Measurements from ENCODE around the gene BARX1. TPM values are rescaled to one million over a fixed set of nuclear protein-coding genes. Genes with fewer than 3 reads are reported as not detected.

BARX1 gene
- total RNA-seq, 1 donor from 2014 or later, result not detected

GRCh38 chr9:93960221-93960970, 5.2 kb upstream of the BARX1 start:
- no peak for TF ChIP-seq CTCF (IDR thresholded peaks at IDR 0.05; ENCODE audit: insufficient read depth, low read length, severe bottlenecking)
- peaks cover 57% of the 10 kb centered on the region for H3K27me3 ChIP-seq (ENCODE audit: control insufficient read depth, insufficient read depth, low read length)
- no peak for DNase-seq (ENCODE audit: low read depth)
- H3K4me3 ChIP-seq (ENCODE audit: low read depth, low read length), result no peak overlapping the region
- FAIRE-seq, result no peak
- H3K36me3 ChIP-seq (ENCODE audit: control insufficient read depth, insufficient read depth, low read length), result no peaks in the 10 kb centered on the region

DNA sequence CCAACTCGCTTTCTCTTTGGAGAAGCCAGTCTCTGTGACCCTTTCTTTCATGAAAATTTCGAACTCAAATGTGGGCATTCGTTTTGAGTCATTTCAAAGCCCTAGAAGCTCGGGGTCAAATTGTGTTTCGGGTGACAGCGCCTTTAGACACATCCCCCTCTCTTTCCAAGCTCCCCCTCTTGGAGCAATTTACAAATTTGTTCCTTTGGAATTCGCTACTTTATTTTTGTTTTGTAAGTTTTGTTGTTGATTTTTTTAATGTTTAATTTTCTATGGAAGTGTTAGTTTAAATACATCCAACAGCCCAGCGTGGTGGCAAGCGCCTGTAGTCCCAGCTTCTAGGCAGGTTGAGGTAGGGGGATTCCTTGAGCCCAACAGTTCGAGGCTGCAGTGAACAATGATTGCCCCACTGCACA, 4.6 kb upstream of the BARX1 start:
- DNase-seq (ENCODE audit: low read depth) (no peak), FAIRE-seq (no peak)
- no peak for TF ChIP-seq CTCF (IDR thresholded peaks at IDR 0.05; ENCODE audit: insufficient read depth, low read length, severe bottlenecking)
- H3K4me3 ChIP-seq (ENCODE audit: low read depth, low read length), result no peak overlapping the region
- no peaks in the 10 kb centered on the region for H3K36me3 ChIP-seq (ENCODE audit: control insufficient read depth, insufficient read depth, low read length)
- H3K27me3 ChIP-seq (ENCODE audit: control insufficient read depth, insufficient read depth, low read length), result peaks cover 58% of the 10 kb centered on the region

DNA sequence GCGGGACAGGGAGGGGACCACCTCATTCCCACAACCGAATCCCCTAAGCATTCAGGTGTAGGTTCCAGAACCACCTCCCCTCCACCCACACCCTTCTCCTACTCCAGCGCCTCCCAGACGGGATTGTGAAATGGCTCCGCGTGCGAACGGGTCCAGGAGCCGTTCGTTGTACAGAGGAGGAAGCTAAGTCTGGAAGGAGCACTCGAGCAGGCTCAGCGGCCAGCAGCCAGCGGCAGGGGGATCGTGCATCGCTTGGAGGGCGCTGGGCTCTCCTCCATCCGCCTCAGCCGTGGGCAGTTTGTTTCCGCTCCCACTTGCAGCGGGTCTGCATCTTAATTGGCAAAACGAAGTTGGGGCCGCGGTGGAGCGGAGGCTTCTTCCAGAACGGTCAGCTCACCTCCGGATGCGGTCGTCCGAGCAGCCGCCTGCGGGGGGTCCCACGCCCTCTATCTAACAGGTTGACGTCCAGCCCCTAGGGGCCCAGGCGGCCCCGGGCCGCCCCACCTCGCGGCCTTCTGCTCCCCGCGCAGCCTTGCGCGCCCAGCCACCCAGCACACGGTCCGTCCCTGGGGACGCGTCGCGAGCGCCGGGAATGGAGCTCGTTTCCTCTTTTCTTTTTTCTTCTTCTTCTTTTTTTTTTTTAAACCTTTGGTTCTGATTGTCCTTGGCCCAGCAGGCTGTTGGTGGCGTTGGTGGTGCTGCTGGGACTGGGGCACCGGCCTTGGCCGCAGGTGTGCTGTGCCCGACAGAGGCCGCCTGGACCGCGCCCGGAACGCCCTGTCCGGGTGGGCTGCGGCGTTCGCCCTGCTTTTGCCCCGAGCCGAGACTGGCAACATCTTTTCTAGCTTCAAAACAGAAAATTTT, 3.9 kb upstream of the BARX1 start:
- FAIRE-seq, result no peak
- H3K27me3 ChIP-seq (ENCODE audit: control insufficient read depth, insufficient read depth, low read length), result peaks cover 63% of the 10 kb centered on the region
- no peak overlapping the region for H3K4me3 ChIP-seq (ENCODE audit: low read depth, low read length)

GRCh38 chr9:93958121-93958818, 3.1 kb upstream of the BARX1 start:
- no peak for TF ChIP-seq CTCF (IDR thresholded peaks at IDR 0.05; ENCODE audit: insufficient read depth, low read length, severe bottlenecking)
- Histone ChIP-seq H3K27me3 (ENCODE audit: control insufficient read depth, insufficient read depth, low read length) (peaks cover 70% of the 10 kb centered on the region), H3K4me3 (ENCODE audit: low read depth, low read length) (no peak overlapping the region), H3K36me3 (ENCODE audit: control insufficient read depth, insufficient read depth, low read length) (no peaks in the 10 kb centered on the region)
- FAIRE-seq (no peak), DNase-seq (ENCODE audit: low read depth) (no peak)

More for the DNA sequence above, 3.9 kb upstream of the BARX1 start:
- H3K36me3 ChIP-seq (ENCODE audit: control insufficient read depth, insufficient read depth, low read length), result no peaks in the 10 kb centered on the region
- no peak for TF ChIP-seq CTCF (IDR thresholded peaks at IDR 0.05; ENCODE audit: insufficient read depth, low read length, severe bottlenecking)
- DNase-seq (ENCODE audit: low read depth), result no peak

DNA sequence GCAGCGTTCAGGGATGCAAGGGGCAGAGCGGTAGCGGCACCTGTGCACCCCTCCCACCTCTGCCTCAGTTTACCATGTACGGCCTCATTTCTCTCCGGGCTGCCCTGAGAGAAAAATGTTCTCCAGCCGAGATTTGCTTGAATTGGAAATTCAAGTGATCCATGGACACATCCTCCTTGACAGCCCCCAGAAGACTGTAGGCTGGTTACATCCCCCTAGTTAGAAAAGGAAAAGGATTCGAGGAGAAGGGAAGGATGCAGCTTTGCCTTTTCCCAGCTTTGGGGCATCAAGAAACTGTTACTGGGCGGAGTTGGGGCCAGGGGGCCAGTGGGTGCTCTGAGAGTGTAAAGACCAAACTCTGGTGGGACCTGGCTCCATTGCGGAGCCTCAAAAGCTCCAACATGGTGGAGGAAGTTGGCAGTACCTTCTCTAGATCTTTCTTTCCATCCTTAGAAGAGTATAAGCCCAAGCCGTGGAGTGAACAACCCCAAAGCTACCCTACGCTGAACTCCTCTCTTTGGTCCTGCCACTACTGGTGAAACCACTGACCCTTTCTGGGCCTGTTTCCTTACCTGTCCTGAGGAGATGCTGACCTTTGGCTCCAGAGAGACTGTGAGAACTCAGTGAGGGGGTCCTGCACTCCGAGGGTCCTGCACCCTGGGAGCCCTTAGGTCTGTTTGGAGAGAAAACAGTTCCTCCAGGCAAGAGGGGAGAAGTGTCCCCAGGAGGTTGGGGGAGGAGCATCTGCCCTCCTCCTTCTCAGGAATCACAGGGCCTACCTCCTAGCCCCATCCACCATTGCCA, 1.0 kb upstream of the BARX1 start:
- TF ChIP-seq CTCF (IDR thresholded peaks at IDR 0.05; ENCODE audit: insufficient read depth, low read length, severe bottlenecking), result no peak
- Histone ChIP-seq H3K27me3 (ENCODE audit: control insufficient read depth, insufficient read depth, low read length) (peaks cover 85% of the 10 kb centered on the region), H3K36me3 (ENCODE audit: control insufficient read depth, insufficient read depth, low read length) (no peaks in the 10 kb centered on the region), H3K4me3 (ENCODE audit: low read depth, low read length) (no peak overlapping the region)
- DNase-seq (ENCODE audit: low read depth) (no peak), FAIRE-seq (peak; percentile 23)

All from bronchial epithelial cell (primary cell).